Thoracic aorta (tissue), 2 donors: Measurements from ENCODE around the gene FOXL3. TPM values are rescaled to one million over a fixed set of nuclear protein-coding genes. Genes with fewer than 3 reads are reported as not detected.

Experiments used
- ATAC-seq: fragments of 150-250 bp; one replicate; pipeline ENCODE4 v1.8.0; 2017; ENCODE audit warnings: low read depth; ENCODE audit not compliant: insufficient number of reproducible peaks, low FRiP score
- DNase-seq: peaks from one replicate; pipeline ENCODE4 v3.0.0-alpha.2; 2020; ENCODE audit warnings: low spot score
- H3K27ac ChIP-seq, 2 donors: fragments of 200-600 bp; sonication (generic); 1 replicate in 1 of 2; 2 replicates in 1 of 2; pipeline ENCODE4 v1.5.1; 2016; ENCODE audit warnings: mild to moderate bottlenecking in 2 of 2, moderate library complexity in 2 of 2
- H3K27me3 ChIP-seq: fragments of 200-600 bp; sonication (generic); replicated peaks from 2 replicates; pipeline ENCODE4 v1.6.0; 2016; ENCODE audit warnings: mild to moderate bottlenecking; ENCODE audit not compliant: insufficient read depth
- H3K36me3 ChIP-seq: fragments of 200-600 bp; sonication (generic); one replicate; pipeline ENCODE4 v1.5.1; 2016
- H3K4me1 ChIP-seq, 2 donors: fragments of 200-600 bp; sonication (generic); 1 replicate in 1 of 2; 2 replicates in 1 of 2; pipeline versions ENCODE4 v1.5.1 to v1.6.0; 2016; ENCODE audit warnings: low read depth in 2 of 2, mild to moderate bottlenecking in 1 of 2; ENCODE audit not compliant: control insufficient read depth in 1 of 2
- H3K4me3 ChIP-seq: fragments of 200-600 bp; sonication (generic); 2 replicates; pipeline ENCODE4 v1.5.1; 2016; ENCODE audit warnings: mild to moderate bottlenecking
- H3K9me3 ChIP-seq: fragments of 200-600 bp; sonication (generic); 2 replicates; pipeline ENCODE4 v1.5.1; 2016
- total RNA-seq, 2 donors: library from RNA; depleted of rRNA; stranded (reverse); fragments of >200 nt; gene quantifications; one replicate each; pipeline versions ENCODE4 v1.1.0 to v1.2.3, GENCODE V29; 2016
- TF ChIP-seq, protein P1 (sequence below): fragments of 200-600 bp; sonication (generic); IDR thresholded peaks from one replicate; pipeline ENCODE4 v1.5.1; 2019; ENCODE audit warnings: antibody characterized with exemption

The FOXL3 gene
- total RNA-seq, 2 donors from 2014 or later = not detected

GRCh38 chr7:256461-256940, 33.5 kb upstream of the FOXL3 start:
- Histone ChIP-seq H3K4me3 (no peak overlapping the region), H3K4me1 (no peaks in the 10 kb centered on the region), H3K27me3 (no peaks in the 10 kb centered on the region), H3K27ac (no peak overlapping the region), H3K9me3 (no peaks in the 10 kb centered on the region), H3K36me3 (peaks cover 88% of the 10 kb centered on the region)
- no peak for ATAC-seq
- no peak for DNase-seq
- TF ChIP-seq, protein P1, sequence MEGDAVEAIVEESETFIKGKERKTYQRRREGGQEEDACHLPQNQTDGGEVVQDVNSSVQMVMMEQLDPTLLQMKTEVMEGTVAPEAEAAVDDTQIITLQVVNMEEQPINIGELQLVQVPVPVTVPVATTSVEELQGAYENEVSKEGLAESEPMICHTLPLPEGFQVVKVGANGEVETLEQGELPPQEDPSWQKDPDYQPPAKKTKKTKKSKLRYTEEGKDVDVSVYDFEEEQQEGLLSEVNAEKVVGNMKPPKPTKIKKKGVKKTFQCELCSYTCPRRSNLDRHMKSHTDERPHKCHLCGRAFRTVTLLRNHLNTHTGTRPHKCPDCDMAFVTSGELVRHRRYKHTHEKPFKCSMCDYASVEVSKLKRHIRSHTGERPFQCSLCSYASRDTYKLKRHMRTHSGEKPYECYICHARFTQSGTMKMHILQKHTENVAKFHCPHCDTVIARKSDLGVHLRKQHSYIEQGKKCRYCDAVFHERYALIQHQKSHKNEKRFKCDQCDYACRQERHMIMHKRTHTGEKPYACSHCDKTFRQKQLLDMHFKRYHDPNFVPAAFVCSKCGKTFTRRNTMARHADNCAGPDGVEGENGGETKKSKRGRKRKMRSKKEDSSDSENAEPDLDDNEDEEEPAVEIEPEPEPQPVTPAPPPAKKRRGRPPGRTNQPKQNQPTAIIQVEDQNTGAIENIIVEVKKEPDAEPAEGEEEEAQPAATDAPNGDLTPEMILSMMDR = no peak

GRCh38 chr7:256981-257646, 32.9 kb upstream of the FOXL3 start:
- Histone ChIP-seq H3K27ac (no peak overlapping the region), H3K9me3 (no peaks in the 10 kb centered on the region), H3K4me1 (no peaks in the 10 kb centered on the region), H3K27me3 (no peaks in the 10 kb centered on the region), H3K4me3 (no peak overlapping the region), H3K36me3 (peaks cover 82% of the 10 kb centered on the region)
- TF ChIP-seq, protein P1 = no peak
- no peak for DNase-seq
- no peak for ATAC-seq

GRCh38 chr7:257647-257992, 32.4 kb upstream of the FOXL3 start:
- H3K4me1 ChIP-seq = no peaks in the 10 kb centered on the region
- no peaks in the 10 kb centered on the region for H3K27me3 ChIP-seq
- peaks cover 77% of the 10 kb centered on the region for H3K36me3 ChIP-seq
- no peak for ATAC-seq
- no peak for DNase-seq
- TF ChIP-seq, protein P1 = no peak
- H3K4me3 ChIP-seq = no peak overlapping the region
- H3K9me3 ChIP-seq = peaks cover under 1% of the 10 kb centered on the region
- H3K27ac ChIP-seq = no peak overlapping the region

DNA sequence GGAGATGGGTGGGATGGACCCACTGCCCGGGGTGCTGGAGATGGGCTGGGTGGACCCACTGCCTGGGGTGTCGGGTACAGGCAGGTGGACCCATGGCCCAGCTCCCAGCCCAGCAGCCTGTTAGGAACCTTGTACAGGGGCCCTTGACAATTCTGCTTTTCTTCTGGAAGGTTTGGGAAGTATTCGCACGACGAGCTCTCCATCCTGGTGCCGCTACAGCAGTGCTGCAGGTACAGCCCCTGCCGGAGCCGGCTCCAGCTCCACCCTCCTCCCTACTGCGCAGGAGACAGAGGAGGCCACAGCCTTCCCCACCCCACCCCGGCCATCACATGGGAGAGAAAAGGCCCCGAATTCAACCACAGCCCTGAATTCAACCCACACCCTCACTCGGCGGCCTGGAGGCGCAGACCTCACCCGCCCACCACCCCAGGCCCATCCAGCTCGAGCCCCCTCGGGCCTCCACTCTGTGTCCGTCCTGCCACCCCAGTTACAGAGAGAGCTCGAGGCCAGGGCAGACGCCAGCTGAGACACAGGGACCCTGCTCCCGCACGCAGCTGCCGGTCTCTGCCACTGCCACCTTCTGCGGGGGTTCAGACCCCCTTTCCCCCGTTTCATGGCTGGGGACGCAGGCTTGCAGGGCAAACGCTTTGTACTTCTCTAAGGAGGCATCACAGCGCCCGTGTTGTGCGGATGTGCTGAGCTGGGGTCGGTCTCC, 31.3 kb upstream of the FOXL3 start:
- H3K36me3 ChIP-seq = peaks cover 67% of the 10 kb centered on the region
- TF ChIP-seq, protein P1 = no peak
- no peak for ATAC-seq
- no peaks in the 10 kb centered on the region for H3K4me1 ChIP-seq
- no peaks in the 10 kb centered on the region for H3K27me3 ChIP-seq
- H3K27ac ChIP-seq = no peak overlapping the region
- no peak for DNase-seq
- no peak overlapping the region for H3K4me3 ChIP-seq
- H3K9me3 ChIP-seq = peaks cover 4% of the 10 kb centered on the region

- no peak for DNase-seq
Measured at GRCh38 chr7:259191-259505, 30.8 kb upstream of the FOXL3 start.

More at GRCh38 chr7:259191-259505, 30.8 kb upstream of the FOXL3 start:
- Histone ChIP-seq H3K27me3 (no peaks in the 10 kb centered on the region), H3K36me3 (peaks cover 63% of the 10 kb centered on the region), H3K27ac (no peak overlapping the region), H3K9me3 (peaks cover 4% of the 10 kb centered on the region), H3K4me3 (no peak overlapping the region), H3K4me1 (no peaks in the 10 kb centered on the region)
- ATAC-seq = no peak
- TF ChIP-seq, protein P1 = no peak
